ENCODE measurements around the gene MAP3K19.
"Not testable (repeated sequence)": the region's sequence is repeated elsewhere in the genome, so short reads cannot be mapped to it uniquely, and the experiment has no call there.

MAP3K19 gene

GRCh38 chr2:134982603-134983002, 64.6 kb downstream of the MAP3K19 start:
- peak in 1 of 2 donors; percentile 11 for DNase-seq

- no peak for DNase-seq
Measured at GRCh38 chr2:134980639-134981038, 66.6 kb downstream of the MAP3K19 start.

GRCh38 chr2:134979221-134979620, 68.0 kb downstream of the MAP3K19 start:
- no peak for DNase-seq

GRCh38 chr2:134977104-134977503, 70.1 kb downstream of the MAP3K19 start:
- not testable (repeated sequence) for DNase-seq

- peak in 1 of 2 donors; percentile 97 for DNase-seq
Measured at GRCh38 chr2:134976074-134976702, 71.1 kb downstream of the MAP3K19 start.

GRCh38 chr2:134975281-134976009, 71.8 kb downstream of the MAP3K19 start:
- no peak for DNase-seq

- no peak for DNase-seq
Measured at GRCh38 chr2:134973241-134974138, 73.8 kb downstream of the MAP3K19 start.

- DNase-seq: peak in 1 of 2 donors; percentile 73
Measured at GRCh38 chr2:134967166-134967565, 80.1 kb downstream of the MAP3K19 start.

- no peak for DNase-seq
Measured at GRCh38 chr2:134957477-134957876, 89.8 kb downstream of the MAP3K19 start.

GRCh38 chr2:134955744-134956143, 91.5 kb downstream of the MAP3K19 start:
- no peak for DNase-seq

GRCh38 chr2:134954065-134954464, 93.2 kb downstream of the MAP3K19 start:
- no peak for DNase-seq

- no peak for DNase-seq
Measured at GRCh38 chr2:134952608-134953007, 94.6 kb downstream of the MAP3K19 start.

GRCh38 chr2:134950886-134951285, 96.4 kb downstream of the MAP3K19 start:
- DNase-seq: peak in 1 of 2 donors; percentile 11

- no peak for DNase-seq
Measured at GRCh38 chr2:134949981-134950708, 97.1 kb downstream of the MAP3K19 start.

- no peak for DNase-seq
Measured at GRCh38 chr2:134946073-134946472, 101.2 kb downstream of the MAP3K19 start.

GRCh38 chr2:134944975-134945374, 102.3 kb downstream of the MAP3K19 start:
- DNase-seq: no peak

- DNase-seq: peak in 1 of 2 donors; percentile 51
Measured at GRCh38 chr2:134943540-134943939, 103.7 kb downstream of the MAP3K19 start.

- no peak for DNase-seq
Measured at GRCh38 chr2:134936691-134937090, 110.6 kb downstream of the MAP3K19 start.

GRCh38 chr2:134934641-134935040, 112.6 kb downstream of the MAP3K19 start:
- DNase-seq: no peak

- DNase-seq: no peak
Measured at GRCh38 chr2:134934150-134934549, 113.1 kb downstream of the MAP3K19 start.

- DNase-seq: no peak
Measured at GRCh38 chr2:134933732-134934131, 113.5 kb downstream of the MAP3K19 start.

- DNase-seq: no peak
Measured at GRCh38 chr2:134932864-134933526, 114.3 kb downstream of the MAP3K19 start.

All from bone marrow (tissue), 2 donors.